CD14-positive monocyte (primary cell): ENCODE results near the gene GAD1. TPM values are rescaled to one million over a fixed set of nuclear protein-coding genes. Genes with fewer than 3 reads are reported as not detected.

Experiments used
- DNase-seq, 3 donors: peaks; one replicate each; pipeline ENCODE4 v3.0.0-alpha.2; 2011 to 2022
- H2AFZ ChIP-seq: 2 replicates; pipeline ENCODE4 v1.6.0; 2012; ENCODE audit warnings: mild to moderate bottlenecking, low read depth, low read length, inconsistent platforms; ENCODE audit not compliant: insufficient read depth, poor library complexity, severe bottlenecking
- H3K27ac ChIP-seq, 2 donors: 1 replicate in 1 of 2; 2 replicates in 1 of 2; pipeline ENCODE4 v1.5.1; 2012 to 2013; ENCODE audit warnings: low read length in 2 of 2, control low read depth in 1 of 2, inconsistent platforms in 1 of 2, low read depth in 1 of 2, mild to moderate bottlenecking in 1 of 2
- H3K27me3 ChIP-seq, 2 donors: one replicate each; pipeline versions ENCODE4 v1.6.0 to v1.6.1; 2011 to 2013; ENCODE audit warnings: low read length in 2 of 2; ENCODE audit not compliant: control insufficient read depth in 2 of 2, insufficient read depth in 2 of 2
- H3K36me3 ChIP-seq, 2 donors: replicated peaks in 1 of 2; 1 replicate in 1 of 2; 2 replicates in 1 of 2; pipeline versions ENCODE4 v1.5.1 to v1.6.1; 2012 to 2013; ENCODE audit warnings: low read length in 2 of 2, control low read depth in 1 of 2, inconsistent platforms in 1 of 2, mild to moderate bottlenecking in 1 of 2; ENCODE audit not compliant: insufficient read depth in 2 of 2, control insufficient read depth in 1 of 2
- H3K4me1 ChIP-seq, 2 donors: 1 replicate in 1 of 2; 2 replicates in 1 of 2; pipeline versions ENCODE4 v1.5.1 to v1.6.1; 2012 to 2013; ENCODE audit warnings: low read length in 2 of 2, control low read depth in 1 of 2, inconsistent platforms in 1 of 2, mild to moderate bottlenecking in 1 of 2, moderate library complexity in 1 of 2; ENCODE audit not compliant: insufficient read depth in 2 of 2, control insufficient read depth in 1 of 2
- H3K4me2 ChIP-seq: replicated peaks from 2 replicates; pipeline ENCODE3; 2012; ENCODE audit warnings: low read length, moderate library complexity, mild to moderate bottlenecking; ENCODE audit not compliant: poor library complexity, severe bottlenecking; ENCODE audit errors: extremely low read depth
- H3K4me3 ChIP-seq, 3 experiments: fragments of 200-600 bp in 1 of 3; sonication (generic) in 1 of 3; replicated peaks in 1 of 3; 1 replicate in 2 of 3; 2 replicates in 1 of 3; pipeline ENCODE4 v1.5.1; 2011 to 2013; ENCODE audit warnings: low read length in 3 of 3, mild to moderate bottlenecking in 3 of 3, control low read depth in 2 of 3, low read depth in 2 of 3, inconsistent platforms in 1 of 3, moderate library complexity in 1 of 3
- H3K79me2 ChIP-seq: 2 replicates; pipeline ENCODE4 v1.6.0; 2012; ENCODE audit warnings: mild to moderate bottlenecking, control low read depth, inconsistent platforms, low read length, moderate library complexity; ENCODE audit not compliant: insufficient read depth
- H3K9ac ChIP-seq: 2 replicates; pipeline ENCODE4 v1.6.0; 2017; ENCODE audit warnings: low read length, mild to moderate bottlenecking; ENCODE audit not compliant: insufficient read depth, poor library complexity, severe bottlenecking
- H3K9me3 ChIP-seq, 2 donors: replicated peaks in 1 of 2; 1 replicate in 1 of 2; 2 replicates in 1 of 2; pipeline versions ENCODE4 v1.5.1 to v1.6.1; 2012 to 2013; ENCODE audit warnings: low read length in 2 of 2, control low read depth in 1 of 2; ENCODE audit not compliant: control insufficient read depth in 1 of 2, insufficient read depth in 1 of 2
- H4K20me1 ChIP-seq: 2 replicates; pipeline ENCODE4 v1.6.0; 2012; ENCODE audit warnings: mild to moderate bottlenecking, low read length, control low read depth, moderate library complexity; ENCODE audit not compliant: insufficient read depth
- H3K27ac Mint-ChIP-seq, 7 donors: one replicate each; pipeline ENCODE4 v1.8.0; 2020; ENCODE audit warnings: mild to moderate bottlenecking in 7 of 7, mixed read lengths in 7 of 7, moderate library complexity in 6 of 7, inconsistent platforms in 2 of 7
- H3K27me3 Mint-ChIP-seq, 3 donors: one replicate each; pipeline ENCODE4 v1.8.0; 2021 to 2022; ENCODE audit warnings: low read depth in 3 of 3, mild to moderate bottlenecking in 3 of 3, mixed read lengths in 3 of 3, moderate library complexity in 3 of 3, inconsistent platforms in 1 of 3
- H3K36me3 Mint-ChIP-seq, 2 donors: one replicate each; pipeline ENCODE4 v1.8.0; 2020; ENCODE audit warnings: mixed read lengths in 2 of 2, inconsistent platforms in 1 of 2, mild to moderate bottlenecking in 1 of 2
- H3K4me1 Mint-ChIP-seq: one replicate; pipeline ENCODE4 v1.8.0; 2020; ENCODE audit warnings: mild to moderate bottlenecking, mixed read lengths
- H3K4me3 Mint-ChIP-seq, 2 donors: one replicate each; pipeline ENCODE4 v1.8.0; 2020; ENCODE audit warnings: mild to moderate bottlenecking in 2 of 2, mixed read lengths in 2 of 2, moderate library complexity in 1 of 2
- H3K9me3 Mint-ChIP-seq, 7 donors: one replicate each; pipeline ENCODE4 v1.8.0; 2020 to 2022; ENCODE audit warnings: mixed read lengths in 7 of 7, mild to moderate bottlenecking in 6 of 7, moderate library complexity in 6 of 7, inconsistent platforms in 2 of 7
- CTCF ChIP-seq: fragments of 200-600 bp; IDR thresholded peaks from one replicate; pipeline ENCODE4 v1.8.0; 2022; ENCODE audit warnings: antibody characterized with exemption, mild to moderate bottlenecking
- WGBS: methylation state at CpG from one replicate; pipeline ENCODE4 v1.1.5; 2013; ENCODE audit warnings: missing lambda C conversion rate; ENCODE audit not compliant: insufficient coverage; 5-methylcytosine and 5-hydroxymethylcytosine counted together
- intact Hi-C, 2 donors: fragments of 100-400 bp; cut with micrococcal nuclease; formaldehyde crosslinking; loops; one replicate each; pipeline versions ENCODE4 v1.15.0 to v1.15.1; 2023
- polyA plus RNA-seq, 3 donors: library from polyadenylated mRNA; depleted of rRNA in 1 of 3; unstranded in 2 of 3; stranded (reverse) in 1 of 3; fragments of 300-500 nt in 2 of 3; fragments of >200 nt in 1 of 3; fragmentation: Illumina TruSeq in 2 of 3; gene quantifications; 1 replicate in 2 of 3; 2 replicates in 1 of 3; pipeline ENCODE4 v1.2.3, GENCODE V29; 2012 to 2021

Gene GAD1
- polyA plus RNA-seq, 3 donors: 0.08 TPM; not detected in 2

- peaks cover 3 to 19% of the 10 kb centered on the region in 2 donors for H3K36me3 Mint-ChIP-seq
- Histone ChIP-seq H3K9ac (peak overlapping the region; percentile 37), H3K36me3 (no peaks in the 10 kb centered on the region), H3K4me3 (peak overlapping the region; percentile 29 to 71 (median 32)), H3K79me2 (no peaks in the 10 kb centered on the region), H2AFZ (peak overlapping the region; percentile 71), H3K27ac (no peak overlapping the region), H3K9me3 (peaks cover 0 to 63% of the 10 kb centered on the region in 2 donors), H3K4me2 (peak overlapping the region; percentile 78), H4K20me1 (no peaks in the 10 kb centered on the region), H3K27me3 (peaks cover 87 to 99% of the 10 kb centered on the region in 2 donors), H3K4me1 (peaks cover 47 to 57% of the 10 kb centered on the region in 2 donors)
- 0% methylated on average over 40 of the region's 69 CpGs for WGBS
- H3K9me3 Mint-ChIP-seq: peaks cover 0 to 44% (median 28%) of the 10 kb centered on the region in 7 donors
- DNase-seq: no peak
- no peak for TF ChIP-seq CTCF
- H3K27me3 Mint-ChIP-seq: peaks cover 88 to 100% (median 100%) of the 10 kb centered on the region in 3 donors
- peaks cover 61% of the 10 kb centered on the region for H3K4me1 Mint-ChIP-seq
- peak overlapping the region in 1 of 7 donors; percentile 25 for H3K27ac Mint-ChIP-seq
- peak overlapping the region; percentile 75 to 86 for H3K4me3 Mint-ChIP-seq
- intact Hi-C loops: loop anchor here in 1 of 2 donors (10.0 kb wide), 1 partner anchor 413 kb away; no protein-coding TSS in a partner anchor
Measured at GRCh38 chr2:170817093-170818035, 677 bp downstream of the GAD1 start.

- peaks cover 68% of the 10 kb centered on the region for H3K4me1 Mint-ChIP-seq
- no peak overlapping the region for H3K27ac Mint-ChIP-seq
Measured at GRCh38 chr2:170818036-170818751, 1.5 kb downstream of the GAD1 start.

More at GRCh38 chr2:170818036-170818751, 1.5 kb downstream of the GAD1 start:
- H3K4me3 Mint-ChIP-seq: peak overlapping the region; percentile 9 to 86
- H3K27me3 Mint-ChIP-seq: peaks cover 92 to 100% (median 100%) of the 10 kb centered on the region in 3 donors
- Histone ChIP-seq H3K36me3 (no peaks in the 10 kb centered on the region), H3K27ac (no peak overlapping the region), H3K9me3 (peaks cover 0 to 60% of the 10 kb centered on the region in 2 donors), H3K4me3 (peak overlapping the region in 1 of 3 experiments; percentile 71), H3K9ac (no peak overlapping the region), H3K4me2 (peak overlapping the region; percentile 78), H2AFZ (peak overlapping the region; percentile 71), H3K79me2 (no peaks in the 10 kb centered on the region), H3K4me1 (peaks cover 54 to 66% of the 10 kb centered on the region in 2 donors), H3K27me3 (peaks cover 87 to 99% of the 10 kb centered on the region in 2 donors), H4K20me1 (no peaks in the 10 kb centered on the region)
- no peak for TF ChIP-seq CTCF
- intact Hi-C loops: loop anchor here in 1 of 2 donors (10.0 kb wide), 1 partner anchor 413 kb away; no protein-coding TSS in a partner anchor
- DNase-seq: no peak
- peaks cover 0 to 44% (median 26%) of the 10 kb centered on the region in 7 donors for H3K9me3 Mint-ChIP-seq
- H3K36me3 Mint-ChIP-seq: peaks cover 3 to 19% of the 10 kb centered on the region in 2 donors
- 4% methylated on average over 55 of the region's 60 CpGs for WGBS
